SK-N-DZ (cell line): ENCODE data around the gene KLHL3.

Source experiments
- DNase-seq: peaks from one replicate; pipeline ENCODE4 v3.0.0-alpha.2; 2015; ENCODE audit warnings: low spot score
- small RNA-seq, 2 experiments: library from RNA; depleted of rRNA; stranded (forward); fragments of <200 nt; gene quantifications; one replicate each; pipeline ENCODE3, GENCODE V24; 2014

Gene KLHL3

GRCh38 chr5:137582218-137582617 is 153.7 kb downstream of the KLHL3 start:
- no peak for DNase-seq

- no peak for DNase-seq
Measured at GRCh38 chr5:137581776-137582175, 154.1 kb downstream of the KLHL3 start.

GRCh38 chr5:137580030-137580429 is 155.9 kb downstream of the KLHL3 start:
- no peak for DNase-seq

- DNase-seq: no peak
Measured at GRCh38 chr5:137575847-137576246, 160.0 kb downstream of the KLHL3 start.

GRCh38 chr5:137575211-137575610 is 160.7 kb downstream of the KLHL3 start:
- no peak for DNase-seq

- no peak for DNase-seq
Measured at GRCh38 chr5:137573376-137573775, 162.5 kb downstream of the KLHL3 start.

GRCh38 chr5:137572042-137572695 is 163.7 kb downstream of the KLHL3 start:
- no peak for DNase-seq

- DNase-seq: no peak
Measured at GRCh38 chr5:137570070-137570469, 165.8 kb downstream of the KLHL3 start.

Small RNA genes within 50 kb of the gene (small RNA-seq; reads per million reads assigned to genes)
- 0.94 to 12.8 reads per million in 2 experiments for gene MIR874
